ENCODE results near the gene ASAP2. TPM values are rescaled to one million over a fixed set of nuclear protein-coding genes. Genes with fewer than 3 reads are reported as not detected.

ASAP2 gene
- total and polyA plus RNA-seq, 9 of the 15 experiments (the other 6 are each of a cell fraction or from before 2014, with no cell fraction given) = 0.06 to 4.3 (median 3.1) TPM

- ATAC-seq (no peak), FAIRE-seq (no peak), DNase-seq (ENCODE audit: extremely low read depth in 1 of 4, low spot score in 3 of 4) (no peak)
- Histone ChIP-seq H3K27me3 (ENCODE audit: control insufficient read depth in 2 of 2, insufficient read depth in 2 of 2, low read length in 2 of 2) (no peaks in the 10 kb centered on the region; a peak in 1 of 5 replicates), H3K4me3 (no peak overlapping the region), H3K79me2 (ENCODE audit: control insufficient read depth, insufficient read depth, low read length) (no peaks in the 10 kb centered on the region), H3K4me1 (replicated peaks in 1 of 2; ENCODE audit: control insufficient read depth in 2 of 2, insufficient read depth in 2 of 2, low read length in 2 of 2) (peaks cover 10 to 25% of the 10 kb centered on the region in 2 experiments), H3K36me3 (ENCODE audit: control insufficient read depth, insufficient read depth, low read length) (no peaks in the 10 kb centered on the region; the same call in 2 of the 3 replicates), H3K9me1 (ENCODE audit: control insufficient read depth, insufficient read depth, low read length) (no peaks in the 10 kb centered on the region), H2AFZ (ENCODE audit: low read depth, low read length) (no peak overlapping the region), H3K9ac (ENCODE audit: insufficient read depth in 1 of 2, low read depth in 2 of 2, low read length in 2 of 2) (no peak overlapping the region), H3K27ac (ENCODE audit: extremely low read depth, low read depth, low read length) (no peak overlapping the region), H4K20me1 (replicated peaks; ENCODE audit: control insufficient read depth, insufficient read depth, low read length) (no peaks in the 10 kb centered on the region), H3K4me2 (ENCODE audit: insufficient read depth, low read length) (no peak overlapping the region), H3K9me3 (replicated peaks; ENCODE audit: control insufficient read depth, insufficient read depth, low read depth, low read length) (no peaks in the 10 kb centered on the region)
- CTCF ChIA-PET (ENCODE audit: low intra/inter-chr PET ratio) = no interaction called here
- POLR2A ChIA-PET = interaction anchor here (1.3 kb wide), 1 partner anchor 14 kb away, joined by 4 read pairs; no protein-coding TSS in a partner anchor
- TF ChIP-seq ZNF561 (CRISPR knock-in tag; conservative IDR thresholded peaks at IDR 0.05) (no peak), ZEB2 (IDR thresholded peaks at IDR 0.05) (no peak), PHF8 (IDR thresholded peaks at IDR 0.05; ENCODE audit: borderline replicate concordance, low read length) (no peak), ELF1 (tag; IDR thresholded peaks at IDR 0.05) (no peak), TBL1XR1 (IDR thresholded peaks at IDR 0.05; ENCODE audit: low read length in 2 of 2) (no peak), UBTF (IDR thresholded peaks at IDR 0.05; ENCODE audit: borderline replicate concordance in 1 of 2, low read depth in 2 of 2, low read length in 2 of 2) (no peak), NCOA6 (IDR thresholded peaks at IDR 0.05) (no peak), ZNF830 (CRISPR knock-in tag; IDR thresholded peaks at IDR 0.05) (no peak), KLF6 (CRISPR knock-in tag; IDR thresholded peaks at IDR 0.05; ENCODE audit: borderline replicate concordance) (no peak), ZNF282 (CRISPR knock-in tag; IDR thresholded peaks at IDR 0.05) (no peak), MYC (IDR thresholded peaks at IDR 0.05; ENCODE audit: low read depth, low read length) (no peak), MYC (CRISPR knock-in tag; IDR thresholded peaks at IDR 0.05; ENCODE audit: borderline replicate concordance, low read depth) (no peak)
- BruUV-seq (replicated peaks) = no TSS peak
- in situ Hi-C loops (cut with MboI) = no loop called here
- WGBS (ENCODE audit: insufficient coverage, low coverage, missing lambda C conversion rate) = 52% methylated on average over 5 of the region's 5 CpGs
- intact Hi-C loops (cut with micrococcal nuclease) = no loop called here
Observed at GRCh38 chr2:9329497-9329896, 122.9 kb downstream of the ASAP2 start.
